GM06990 (cell line): ENCODE data around the gene TTLL4.
"Not testable (repeated sequence)": the region's sequence is repeated elsewhere in the genome, so short reads cannot be mapped to it uniquely, and the experiment has no call there.

Experiments
- DNase-seq: peaks from one replicate; pipeline ENCODE4 v3.0.0-alpha.2; 2011; ENCODE audit not compliant: insufficient read length; ENCODE audit errors: extremely low read depth
- H3K27me3 ChIP-seq: replicated peaks from 2 replicates; pipeline ENCODE4 v1.6.0; 2011; ENCODE audit warnings: low read length; ENCODE audit not compliant: control insufficient read depth, insufficient read depth
- H3K36me3 ChIP-seq: 2 replicates; pipeline ENCODE4 v1.5.1; 2011; ENCODE audit warnings: low read length; ENCODE audit not compliant: control insufficient read depth, insufficient read depth
- H3K4me3 ChIP-seq: replicated peaks from 2 replicates; pipeline ENCODE4 v1.5.1; 2011; ENCODE audit warnings: low read depth, mild to moderate bottlenecking, control low read depth, low read length
- TF ChIP-seq, protein P1 (sequence below): IDR thresholded peaks from 2 replicates; pipeline ENCODE4 v1.5.1; 2011; ENCODE audit warnings: low read length, control low read depth, mild to moderate bottlenecking, inconsistent platforms; ENCODE audit not compliant: insufficient read depth, poor library complexity, severe bottlenecking

TTLL4 gene

GRCh38 chr2:218756599-218757377 lies 46.2 kb downstream of the TTLL4 start:
- Histone ChIP-seq H3K27me3 (no peaks in the 10 kb centered on the region), H3K4me3 (no peak overlapping the region), H3K36me3 (peaks cover 18% of the 10 kb centered on the region)
- no peak for DNase-seq
- TF ChIP-seq, protein P1, sequence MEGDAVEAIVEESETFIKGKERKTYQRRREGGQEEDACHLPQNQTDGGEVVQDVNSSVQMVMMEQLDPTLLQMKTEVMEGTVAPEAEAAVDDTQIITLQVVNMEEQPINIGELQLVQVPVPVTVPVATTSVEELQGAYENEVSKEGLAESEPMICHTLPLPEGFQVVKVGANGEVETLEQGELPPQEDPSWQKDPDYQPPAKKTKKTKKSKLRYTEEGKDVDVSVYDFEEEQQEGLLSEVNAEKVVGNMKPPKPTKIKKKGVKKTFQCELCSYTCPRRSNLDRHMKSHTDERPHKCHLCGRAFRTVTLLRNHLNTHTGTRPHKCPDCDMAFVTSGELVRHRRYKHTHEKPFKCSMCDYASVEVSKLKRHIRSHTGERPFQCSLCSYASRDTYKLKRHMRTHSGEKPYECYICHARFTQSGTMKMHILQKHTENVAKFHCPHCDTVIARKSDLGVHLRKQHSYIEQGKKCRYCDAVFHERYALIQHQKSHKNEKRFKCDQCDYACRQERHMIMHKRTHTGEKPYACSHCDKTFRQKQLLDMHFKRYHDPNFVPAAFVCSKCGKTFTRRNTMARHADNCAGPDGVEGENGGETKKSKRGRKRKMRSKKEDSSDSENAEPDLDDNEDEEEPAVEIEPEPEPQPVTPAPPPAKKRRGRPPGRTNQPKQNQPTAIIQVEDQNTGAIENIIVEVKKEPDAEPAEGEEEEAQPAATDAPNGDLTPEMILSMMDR = no peak

DNA sequence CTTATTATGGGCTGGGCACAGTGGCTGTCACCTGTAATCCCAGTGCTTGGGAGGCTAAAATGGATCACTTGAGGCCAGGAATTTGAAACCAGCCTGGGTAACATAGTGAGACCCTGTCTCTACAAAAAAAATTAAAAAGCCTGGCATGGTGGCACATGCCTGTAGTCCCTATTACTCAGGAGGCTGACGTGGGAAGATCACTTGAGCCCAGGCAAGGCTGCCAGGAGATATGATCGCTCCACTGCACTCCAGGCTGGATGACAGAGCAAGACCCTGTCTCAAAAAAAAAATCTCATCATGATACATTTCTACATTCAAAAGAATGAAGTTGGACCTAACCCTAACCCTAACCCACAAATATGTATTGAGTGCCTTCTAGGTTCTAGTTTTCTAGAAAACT lies 51.2 kb downstream of the TTLL4 start:
- Histone ChIP-seq H3K4me3 (no peak overlapping the region), H3K36me3 (no peaks in the 10 kb centered on the region; the same call in 1 of the 2 replicates), H3K27me3 (no peaks in the 10 kb centered on the region)
- no peak for DNase-seq
- TF ChIP-seq, protein P1 = no peak

DNA sequence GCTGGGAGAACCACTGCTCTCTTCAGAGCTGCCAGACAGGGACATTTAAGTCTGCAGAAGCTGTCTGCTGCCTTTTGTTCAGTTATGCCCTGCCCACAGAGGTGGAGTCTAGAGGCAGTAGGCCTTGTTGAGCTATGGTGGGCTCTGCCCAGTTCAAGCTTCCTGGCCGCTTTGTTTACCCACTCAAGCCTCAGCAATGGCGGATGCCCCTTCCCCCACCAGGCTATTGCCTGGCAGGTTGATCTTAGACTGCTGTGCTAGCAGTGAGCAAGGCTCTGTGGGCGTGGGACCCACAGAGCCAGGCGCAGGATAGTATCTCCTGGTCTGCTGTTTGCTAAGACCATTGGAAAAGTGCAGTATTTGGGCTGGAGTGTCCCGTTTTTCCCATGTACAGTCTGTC lies 62.1 kb downstream of the TTLL4 start:
- H3K36me3 ChIP-seq, H3K27me3 ChIP-seq, H3K4me3 ChIP-seq, DNase-seq: not testable (repeated sequence)

GRCh38 chr2:218773881-218774280 lies 63.2 kb downstream of the TTLL4 start:
- Histone ChIP-seq H3K27me3 (no peaks in the 10 kb centered on the region), H3K4me3 (no peak overlapping the region), H3K36me3 (no peaks in the 10 kb centered on the region)
- TF ChIP-seq, protein P1 = no peak
- DNase-seq = no peak

DNA sequence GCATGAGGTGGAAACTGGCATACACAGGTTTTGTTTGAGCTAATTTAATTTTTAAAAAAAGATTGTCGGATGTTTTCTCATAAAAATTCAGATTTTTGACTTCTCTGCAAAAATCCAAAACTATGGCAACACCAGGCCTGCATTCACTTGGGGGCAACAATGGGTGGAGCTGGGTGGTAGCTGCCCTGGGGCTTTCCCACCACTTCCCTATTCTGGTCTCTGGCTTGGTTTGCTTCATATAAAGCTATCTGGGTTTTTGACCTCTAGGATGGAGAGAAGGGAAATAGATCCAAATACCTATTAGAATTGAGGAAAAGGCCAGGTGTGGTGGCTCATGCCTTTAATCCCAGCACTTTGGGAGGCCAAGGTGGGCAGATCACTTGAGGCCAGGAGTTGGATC lies 65.9 kb downstream of the TTLL4 start:
- Histone ChIP-seq H3K36me3 (no peaks in the 10 kb centered on the region), H3K4me3 (no peak overlapping the region), H3K27me3 (no peaks in the 10 kb centered on the region)
- no peak for DNase-seq
- TF ChIP-seq, protein P1 = no peak

- Histone ChIP-seq H3K36me3 (no peaks in the 10 kb centered on the region), H3K27me3 (no peaks in the 10 kb centered on the region), H3K4me3 (no peak overlapping the region)
- TF ChIP-seq, protein P1 = no peak
- no peak for DNase-seq
Observed at GRCh38 chr2:218777276-218777990, 66.8 kb downstream of the TTLL4 start.
